SJCRH30 (cell line): ENCODE measurements around the gene LIPF. TPM values are rescaled to one million over a fixed set of nuclear protein-coding genes. Genes with fewer than 3 reads are reported as not detected.
"Not testable (repeated sequence)": the region's sequence is repeated elsewhere in the genome, so short reads cannot be mapped to it uniquely, and the experiment has no call there.

ENCODE experiments used
- DNase-seq, 2 experiments: peaks; one replicate each; pipeline ENCODE4 v3.0.0-alpha.2; 2015 to 2020
- H3K27ac ChIP-seq: fragments of 250-450 bp; sonication (Bioruptor Pico); 2 replicates; pipeline ENCODE4 v1.5.1; 2020; ENCODE audit warnings: mild to moderate bottlenecking, moderate library complexity
- H3K27me3 ChIP-seq: fragments of 250-450 bp; sonication (Bioruptor Pico); 2 replicates; pipeline ENCODE4 v1.5.1; 2020; ENCODE audit warnings: mild to moderate bottlenecking, moderate library complexity
- H3K36me3 ChIP-seq: fragments of 250-450 bp; sonication (Bioruptor Pico); 2 replicates; pipeline ENCODE4 v1.5.1; 2020; ENCODE audit warnings: mild to moderate bottlenecking, moderate library complexity
- H3K4me1 ChIP-seq: fragments of 250-450 bp; sonication (Bioruptor Pico); 2 replicates; pipeline ENCODE4 v1.5.1; 2020; ENCODE audit warnings: mild to moderate bottlenecking, moderate library complexity
- H3K4me3 ChIP-seq: fragments of 250-450 bp; sonication (Bioruptor Pico); 2 replicates; pipeline ENCODE4 v1.5.1; 2020; ENCODE audit warnings: mild to moderate bottlenecking, moderate library complexity
- H3K9me3 ChIP-seq: fragments of 250-450 bp; sonication (Bioruptor Pico); replicated peaks from 2 replicates; pipeline ENCODE4 v1.5.1; 2020; ENCODE audit warnings: mild to moderate bottlenecking, moderate library complexity
- total RNA-seq: library from RNA; depleted of rRNA; stranded (reverse); fragments of >200 nt; shearing (Covaris generic); gene quantifications from 2 replicates; pipeline ENCODE4 v1.2.3, GENCODE V29; 2014

LIPF gene
- total RNA-seq, 1 experiment from 2014 or later, result not detected

DNA sequence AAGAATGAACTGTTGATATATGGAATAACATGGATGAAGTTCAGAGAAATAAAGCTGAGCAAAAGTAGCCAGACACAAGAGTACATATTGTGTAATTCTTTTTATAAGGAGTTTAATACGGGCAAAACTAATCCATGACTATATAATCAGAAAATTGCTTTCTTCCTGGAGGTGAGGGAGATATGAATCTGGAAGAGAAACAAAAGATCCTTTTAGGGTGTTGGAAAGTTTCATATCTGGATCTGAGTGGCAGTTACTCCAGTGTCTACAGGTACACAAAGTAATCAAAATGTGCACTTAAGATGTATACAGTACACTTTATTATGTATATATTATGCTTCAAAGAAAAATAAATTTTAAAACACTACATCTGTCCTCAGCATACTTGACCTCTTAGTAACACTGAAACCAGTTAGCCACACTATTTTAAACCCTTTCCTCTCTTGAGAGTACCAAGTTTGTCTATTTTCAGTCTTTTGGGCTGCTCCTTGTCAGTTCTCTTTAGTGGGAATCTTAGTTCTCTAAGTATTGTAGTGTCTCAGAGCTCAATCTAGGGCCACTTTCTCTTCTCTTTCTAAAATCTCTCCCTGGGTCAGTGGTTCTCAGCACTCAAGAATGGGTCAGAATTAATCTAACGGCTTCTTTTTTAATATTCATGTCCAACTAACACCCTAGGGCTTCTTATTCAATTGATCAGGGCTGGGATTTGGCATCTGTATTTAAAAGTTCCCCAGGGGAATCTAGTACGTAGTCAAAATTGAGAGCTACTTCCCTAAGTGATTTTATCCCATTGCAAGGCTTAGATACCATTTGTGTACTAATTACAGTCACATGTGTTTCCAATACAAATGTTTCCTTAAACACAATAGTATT, 4.3 kb upstream of the LIPF start:
- Histone ChIP-seq H3K9me3 (no peaks in the 10 kb centered on the region), H3K36me3 (no peaks in the 10 kb centered on the region), H3K4me3 (no peak overlapping the region), H3K4me1 (peaks cover 4% of the 10 kb centered on the region; the same call in 1 of the 2 replicates), H3K27ac (no peak overlapping the region), H3K27me3 (no peaks in the 10 kb centered on the region)
- no peak for DNase-seq

DNA sequence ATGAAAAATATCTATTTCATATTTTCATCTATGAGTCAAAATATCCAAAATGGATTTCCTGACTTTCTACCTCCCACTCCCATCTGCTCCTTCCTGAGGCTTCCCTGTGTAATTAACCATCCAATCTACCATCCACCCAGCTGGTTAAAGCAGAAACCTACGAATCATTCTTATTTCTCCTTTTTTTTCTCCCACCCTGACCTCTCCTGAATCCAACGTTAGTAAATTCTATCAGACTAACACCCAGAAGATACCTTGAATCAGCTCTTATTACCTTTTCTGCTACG, 3.7 kb upstream of the LIPF start:
- Histone ChIP-seq H3K4me1 (peaks cover 4% of the 10 kb centered on the region; the same call in 1 of the 2 replicates), H3K27ac (no peak overlapping the region)
- DNase-seq, result no peak

DNA sequence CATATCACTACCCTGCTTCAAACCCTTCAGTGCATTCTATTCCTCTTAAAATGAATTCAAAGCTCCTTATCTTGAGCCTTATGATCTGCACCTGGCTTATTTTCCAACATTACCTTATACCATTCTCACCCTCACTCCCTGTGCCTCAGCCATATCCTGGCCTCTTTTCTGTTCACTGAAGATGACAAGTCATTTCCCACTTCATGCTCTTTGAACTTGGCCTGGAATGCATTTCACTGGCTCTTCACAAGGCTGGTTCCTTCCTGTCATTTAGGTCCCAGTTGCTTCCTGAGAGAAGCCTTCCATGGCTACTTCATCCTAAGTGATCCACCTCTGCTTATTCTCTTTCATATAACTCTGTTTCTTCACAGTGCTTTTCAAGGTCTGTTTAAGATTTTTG, 3.2 kb upstream of the LIPF start:
- Histone ChIP-seq H3K4me3 (no peak overlapping the region), H3K9me3 (no peaks in the 10 kb centered on the region), H3K27ac (no peak overlapping the region), H3K4me1 (peaks cover 4% of the 10 kb centered on the region; the same call in 1 of the 2 replicates), H3K36me3 (no peaks in the 10 kb centered on the region), H3K27me3 (no peaks in the 10 kb centered on the region)
- DNase-seq, result no peak

More for the DNA sequence above, 3.7 kb upstream of the LIPF start:
- H3K36me3 ChIP-seq, result no peaks in the 10 kb centered on the region
- no peaks in the 10 kb centered on the region for H3K9me3 ChIP-seq
- H3K4me3 ChIP-seq, result no peak overlapping the region
- no peaks in the 10 kb centered on the region for H3K27me3 ChIP-seq

DNA sequence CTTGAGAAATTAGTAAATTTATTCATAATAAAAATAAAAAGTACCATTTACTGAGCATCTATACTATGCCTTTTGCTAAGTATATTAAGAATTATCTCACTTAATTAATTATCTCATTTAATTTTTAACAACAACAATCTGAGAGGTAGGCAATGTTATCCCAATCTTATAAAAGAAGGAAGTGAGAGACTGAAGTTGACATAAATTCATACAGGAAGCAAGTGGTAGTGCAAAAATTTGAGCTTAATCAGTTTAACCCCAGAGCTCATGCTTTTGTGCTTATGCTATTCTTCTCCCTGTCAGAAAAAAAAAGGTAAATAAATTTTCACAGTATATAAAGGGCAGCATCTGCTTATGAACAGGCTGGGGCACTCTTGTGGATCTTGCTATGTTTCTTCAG, 2.7 kb upstream of the LIPF start:
- DNase-seq, result no peak

DNA sequence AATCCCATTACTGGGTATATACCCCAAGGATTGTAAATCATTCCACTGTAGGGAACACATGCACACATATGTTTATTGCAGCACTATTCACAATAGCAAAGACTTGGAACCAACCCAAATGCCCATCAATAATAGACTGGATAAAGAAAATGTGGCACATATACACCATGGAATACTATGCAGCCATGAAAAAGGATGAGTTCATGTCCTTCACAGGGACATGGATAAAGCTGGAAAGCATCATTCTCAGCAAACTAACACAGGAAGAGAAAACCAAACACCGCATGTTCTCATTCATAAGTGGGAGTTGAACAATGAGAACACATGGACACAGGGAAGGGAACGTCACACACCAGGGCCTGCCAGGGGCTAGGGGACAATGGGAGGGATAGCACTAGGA, 1.1 kb upstream of the LIPF start:
- not testable (repeated sequence) for H3K4me3 ChIP-seq, H3K9me3 ChIP-seq, H3K36me3 ChIP-seq, DNase-seq, H3K4me1 ChIP-seq, H3K27me3 ChIP-seq, H3K27ac ChIP-seq

More for the DNA sequence above, 2.7 kb upstream of the LIPF start:
- no peaks in the 10 kb centered on the region for H3K27me3 ChIP-seq
- peaks cover 4% of the 10 kb centered on the region; the same call in 1 of the 2 replicates for H3K4me1 ChIP-seq
- H3K4me3 ChIP-seq, result no peak overlapping the region
- no peaks in the 10 kb centered on the region for H3K36me3 ChIP-seq
- H3K27ac ChIP-seq, result no peak overlapping the region
- no peaks in the 10 kb centered on the region for H3K9me3 ChIP-seq

DNA sequence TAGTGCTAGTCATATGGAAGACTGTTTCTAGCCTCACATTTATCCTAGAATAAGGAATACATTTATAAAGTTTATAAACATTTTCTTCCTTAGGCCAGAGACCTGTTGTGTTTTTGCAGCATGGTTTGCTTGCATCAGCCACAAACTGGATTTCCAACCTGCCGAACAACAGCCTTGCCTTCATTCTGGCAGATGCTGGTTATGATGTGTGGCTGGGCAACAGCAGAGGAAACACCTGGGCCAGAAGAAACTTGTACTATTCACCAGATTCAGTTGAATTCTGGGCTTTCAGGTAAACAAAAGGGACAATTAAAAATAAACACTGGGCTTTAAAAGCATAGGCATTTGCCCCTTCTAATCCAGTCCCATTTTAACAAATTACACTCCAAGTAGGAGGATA, 4.2 kb downstream of the LIPF start:
- no peak for DNase-seq
- Histone ChIP-seq H3K27ac (no peak overlapping the region), H3K36me3 (no peaks in the 10 kb centered on the region), H3K4me3 (no peak overlapping the region), H3K9me3 (no peaks in the 10 kb centered on the region), H3K27me3 (no peaks in the 10 kb centered on the region), H3K4me1 (no peaks in the 10 kb centered on the region)

DNA sequence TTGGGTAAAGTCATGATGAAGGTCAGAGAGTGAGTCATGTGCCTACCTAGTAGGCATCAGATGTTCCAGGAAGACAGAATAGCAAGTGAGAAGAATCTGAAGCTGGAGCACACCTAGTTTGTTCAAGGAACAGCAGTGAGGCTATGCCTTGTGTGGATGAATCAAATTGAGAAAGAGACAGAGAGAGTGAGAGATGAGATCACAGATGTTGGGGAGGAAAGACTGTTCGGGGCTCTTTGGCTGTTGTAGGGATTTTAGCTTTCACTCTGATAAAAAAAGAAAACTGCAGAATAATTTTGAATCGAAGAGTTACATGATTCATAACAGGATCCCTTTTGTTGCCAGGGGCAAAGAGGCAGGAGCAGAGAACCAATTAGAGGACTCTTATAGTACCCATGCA, 6.3 kb downstream of the LIPF start:
- Histone ChIP-seq H3K36me3 (no peaks in the 10 kb centered on the region), H3K4me1 (no peaks in the 10 kb centered on the region), H3K4me3 (no peak overlapping the region), H3K27ac (no peak overlapping the region), H3K27me3 (no peaks in the 10 kb centered on the region), H3K9me3 (no peaks in the 10 kb centered on the region)
- DNase-seq, result no peak

DNA sequence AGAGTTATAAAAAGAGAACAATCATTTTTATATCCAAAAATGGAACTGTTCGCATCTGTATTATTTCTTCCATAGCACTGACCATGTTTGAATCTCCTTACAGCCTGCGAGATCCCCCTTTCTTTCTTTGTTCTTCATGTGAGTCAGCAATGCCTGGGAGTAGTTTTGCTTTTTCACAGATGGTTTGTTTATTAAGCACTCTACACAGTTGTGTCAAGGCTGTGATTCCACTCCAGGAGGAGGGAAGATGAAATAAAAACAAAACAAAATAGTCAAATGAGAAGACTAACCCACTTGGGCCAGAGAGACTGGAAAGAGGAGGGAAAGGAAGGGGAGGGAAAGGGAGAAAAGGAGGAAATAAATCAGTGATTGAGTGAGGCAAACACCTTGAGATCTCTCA, 7.8 kb downstream of the LIPF start:
- no peaks in the 10 kb centered on the region for H3K27me3 ChIP-seq
- no peaks in the 10 kb centered on the region for H3K4me1 ChIP-seq
- H3K4me3 ChIP-seq, result no peak overlapping the region
- H3K27ac ChIP-seq, result no peak overlapping the region
- H3K36me3 ChIP-seq, result no peaks in the 10 kb centered on the region
- no peaks in the 10 kb centered on the region for H3K9me3 ChIP-seq
- DNase-seq, result no peak

DNA sequence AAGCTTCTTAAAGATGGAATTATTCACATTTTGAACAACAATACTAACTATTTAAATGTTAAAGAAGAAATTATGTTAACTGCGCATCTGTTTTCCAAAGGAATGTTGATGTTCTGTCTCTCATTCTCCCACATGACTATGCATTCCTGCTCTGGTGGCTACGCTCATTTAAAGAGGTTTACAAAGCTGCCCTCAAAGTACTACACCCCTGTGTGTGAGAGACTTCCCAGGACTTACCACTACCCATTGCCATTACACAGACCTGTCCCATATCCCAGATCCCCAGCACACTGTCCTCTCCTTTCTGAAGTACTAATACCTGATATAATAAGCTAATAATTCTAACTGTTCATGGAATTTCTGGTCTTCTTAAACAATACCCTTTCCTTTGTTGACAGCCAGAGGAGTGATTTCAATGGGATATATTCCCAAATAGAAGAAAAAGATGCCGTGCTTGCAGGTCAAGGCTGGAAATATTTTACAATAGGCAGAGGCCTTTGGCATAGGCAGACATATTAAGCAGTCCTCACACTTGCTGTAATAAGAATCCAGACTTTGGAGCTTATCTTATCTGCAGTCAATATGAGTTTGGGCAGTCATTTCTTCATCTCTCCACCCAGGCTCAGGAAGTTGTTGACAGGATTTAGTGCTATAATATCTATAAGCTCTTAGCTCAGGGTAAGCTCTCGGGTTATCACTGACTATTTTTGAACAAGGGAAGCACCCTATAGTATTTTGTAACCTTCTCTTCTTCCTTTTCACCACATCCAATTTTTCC, 12.2 kb downstream of the LIPF start:
- H3K27ac ChIP-seq, result no peak overlapping the region
- no peaks in the 10 kb centered on the region for H3K27me3 ChIP-seq
- no peak overlapping the region for H3K4me3 ChIP-seq
- no peak for DNase-seq
- no peaks in the 10 kb centered on the region for H3K36me3 ChIP-seq
- H3K9me3 ChIP-seq, result no peaks in the 10 kb centered on the region
- H3K4me1 ChIP-seq, result no peaks in the 10 kb centered on the region

DNA sequence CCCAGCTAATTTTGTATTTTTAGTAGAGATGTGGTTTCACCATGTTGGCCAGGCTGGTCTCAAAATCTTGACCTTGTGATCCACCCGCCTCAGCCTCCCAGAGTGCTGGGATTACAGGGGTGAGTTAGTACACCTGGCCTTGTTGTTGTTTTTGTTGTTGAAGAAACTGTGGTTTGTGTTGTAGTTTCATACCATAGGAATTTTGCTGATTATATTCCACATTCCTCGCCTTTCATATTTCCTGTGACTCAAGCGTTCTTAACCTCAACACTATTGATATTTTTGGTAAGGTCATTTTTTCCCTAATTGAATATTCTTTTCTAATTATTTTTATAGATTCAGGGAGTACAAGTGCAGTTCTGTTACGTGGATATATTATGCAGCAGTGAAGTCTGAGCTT, 16.7 kb downstream of the LIPF start:
- DNase-seq, result no peak
- Histone ChIP-seq H3K4me3 (no peak overlapping the region), H3K9me3 (no peaks in the 10 kb centered on the region), H3K27me3 (no peaks in the 10 kb centered on the region), H3K27ac (no peak overlapping the region), H3K36me3 (no peaks in the 10 kb centered on the region), H3K4me1 (no peaks in the 10 kb centered on the region)

DNA sequence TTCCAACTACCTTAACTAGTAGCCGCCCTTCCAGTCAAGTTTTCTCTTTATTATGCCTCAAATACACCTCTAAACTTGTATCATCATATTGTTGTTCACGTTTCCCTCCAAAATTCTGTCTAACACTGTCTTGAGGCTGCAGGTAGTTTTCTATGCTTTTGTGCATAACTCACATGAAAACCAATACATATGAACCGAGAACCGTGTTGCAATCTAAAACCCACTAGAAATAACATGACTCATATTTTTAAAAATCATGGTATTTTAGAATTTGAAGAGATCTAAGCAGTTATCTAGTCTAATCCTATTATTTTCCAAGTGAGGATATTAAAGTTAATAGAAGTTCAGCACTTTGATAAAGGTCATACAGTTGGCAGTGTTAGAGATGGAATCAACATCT, 18.2 kb downstream of the LIPF start:
- H3K9me3 ChIP-seq, result no peaks in the 10 kb centered on the region
- H3K27ac ChIP-seq, result no peak overlapping the region
- H3K36me3 ChIP-seq, result no peaks in the 10 kb centered on the region
- no peaks in the 10 kb centered on the region for H3K27me3 ChIP-seq
- no peak overlapping the region for H3K4me3 ChIP-seq
- DNase-seq, result no peak
- H3K4me1 ChIP-seq, result no peaks in the 10 kb centered on the region

DNA sequence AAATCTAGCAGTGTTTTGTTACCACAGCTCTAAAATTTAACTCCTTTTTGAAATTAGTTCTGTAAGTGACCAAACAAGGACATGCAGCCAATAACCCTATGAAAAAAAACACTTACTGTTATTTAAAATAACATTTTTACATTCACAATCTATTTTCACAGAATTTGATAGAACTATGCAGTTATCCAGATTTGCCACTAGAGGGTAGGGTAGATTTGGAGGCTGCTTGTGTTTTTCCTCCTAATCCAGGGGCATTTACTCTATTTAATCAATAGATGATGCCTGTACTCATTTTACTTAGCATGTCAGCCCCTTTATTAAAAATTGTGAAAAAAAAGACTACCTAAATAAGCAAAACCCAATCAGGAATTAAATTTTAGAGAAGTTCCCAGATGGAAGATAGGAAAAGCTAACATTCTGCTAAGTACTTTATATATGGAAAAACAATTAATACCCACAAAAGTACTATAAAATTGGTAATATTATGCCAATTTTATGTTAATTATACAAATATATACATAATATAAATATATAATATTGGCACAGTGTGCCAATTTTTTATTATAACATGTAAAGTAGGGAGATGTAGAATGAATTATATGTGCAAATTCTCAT, 23.7 kb downstream of the LIPF start:
- Histone ChIP-seq H3K36me3 (no peaks in the 10 kb centered on the region), H3K4me3 (no peak overlapping the region)
- DNase-seq, result peak in 1 of 2 experiments; percentile 24

DNA sequence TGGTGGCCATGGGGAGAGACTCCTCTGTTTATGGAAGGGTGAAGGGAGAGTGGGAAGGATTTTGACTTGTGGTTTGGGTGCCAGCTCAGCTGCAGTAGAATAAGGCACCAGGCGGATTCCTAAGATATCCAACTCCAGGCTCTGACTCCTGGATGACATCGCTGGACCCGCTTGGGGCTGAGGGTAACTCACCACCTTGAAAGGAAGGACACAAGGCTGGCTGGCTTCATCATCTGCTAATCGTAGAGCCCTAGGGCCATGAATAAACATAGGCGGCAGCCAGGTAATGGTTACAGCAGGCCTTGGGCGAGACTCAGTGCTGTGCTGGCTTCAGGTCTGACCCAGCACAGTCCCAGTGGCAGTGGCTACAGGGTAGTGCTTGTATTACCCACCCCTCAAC, 25.1 kb downstream of the LIPF start:
- no peaks in the 10 kb centered on the region for H3K4me1 ChIP-seq
- no peak overlapping the region for H3K27ac ChIP-seq
- H3K36me3 ChIP-seq, result no peaks in the 10 kb centered on the region
- no peaks in the 10 kb centered on the region for H3K27me3 ChIP-seq
- no peak for DNase-seq
- H3K9me3 ChIP-seq, result no peaks in the 10 kb centered on the region
- no peak overlapping the region for H3K4me3 ChIP-seq

More for the DNA sequence above, 23.7 kb downstream of the LIPF start:
- H3K9me3 ChIP-seq, result no peaks in the 10 kb centered on the region
- H3K4me1 ChIP-seq, result no peaks in the 10 kb centered on the region
- H3K27ac ChIP-seq, result no peak overlapping the region
- no peaks in the 10 kb centered on the region for H3K27me3 ChIP-seq

DNA sequence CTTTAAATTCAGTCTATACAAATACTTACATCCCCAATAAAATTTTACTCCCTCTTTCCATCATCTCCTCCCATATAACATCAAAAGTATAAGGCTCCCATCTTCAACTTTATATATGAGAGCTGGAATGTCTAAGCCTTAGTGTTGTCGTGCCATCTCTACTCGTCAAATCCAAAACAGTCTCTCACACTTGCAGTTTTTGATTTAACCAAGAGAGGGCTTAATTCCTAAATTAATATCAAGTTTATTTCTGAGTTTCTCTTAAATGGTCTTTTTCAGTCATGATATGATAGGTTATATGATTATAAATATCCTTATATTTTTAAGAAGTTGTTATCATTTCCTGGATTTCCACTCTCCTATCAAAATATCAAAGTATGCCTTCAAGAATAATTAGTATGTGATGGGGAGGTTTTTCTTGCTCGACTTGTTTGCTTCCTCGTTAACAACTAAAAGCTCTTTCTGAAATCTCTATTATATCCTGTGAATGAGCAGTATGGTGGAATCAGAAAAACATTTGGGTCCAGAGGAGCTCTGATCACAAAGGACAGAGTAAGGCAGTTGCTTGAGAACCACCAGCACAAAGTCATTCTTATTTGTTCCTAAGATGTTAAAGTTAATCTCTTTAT, 29.3 kb downstream of the LIPF start:
- Histone ChIP-seq H3K27me3 (no peaks in the 10 kb centered on the region), H3K4me1 (no peaks in the 10 kb centered on the region), H3K36me3 (no peaks in the 10 kb centered on the region), H3K27ac (no peak overlapping the region), H3K4me3 (no peak overlapping the region), H3K9me3 (no peaks in the 10 kb centered on the region)
- DNase-seq, result no peak
